GM18511 (cell line): ENCODE results near the gene AKT3.

Experiments
- ATAC-seq: cut with Tn5 transposase; IDR thresholded peaks from one replicate; pipeline ENCODE4 v1.9.1; 2021; ENCODE audit warnings: mild to moderate bottlenecking, moderate library complexity; ENCODE audit not compliant: unreplicated experiment

AKT3 gene

GRCh38 chr1:243440406-243440805 is 409.6 kb downstream of the AKT3 start:
- no peak for ATAC-seq

- no peak for ATAC-seq
Measured at GRCh38 chr1:243438815-243439214, 411.2 kb downstream of the AKT3 start.
